ES-I3 (cell line): Measurements from ENCODE around the gene REG1A.

Experiments used
- H3K36me3 ChIP-seq: 2 replicates; pipeline ENCODE4 v1.6.1; 2013; ENCODE audit warnings: mild to moderate bottlenecking, low read length, control low read depth, moderate library complexity; ENCODE audit not compliant: insufficient read depth
- H3K4me1 ChIP-seq: 2 replicates; pipeline ENCODE4 v1.6.1; 2013; ENCODE audit warnings: mild to moderate bottlenecking, control low read depth, low read length; ENCODE audit not compliant: insufficient read depth
- H3K9ac ChIP-seq: 2 replicates; pipeline ENCODE4 v1.6.1; 2013; ENCODE audit warnings: low read depth, mild to moderate bottlenecking, low read length, moderate library complexity
- H3K9me3 ChIP-seq: 2 replicates; pipeline ENCODE4 v1.6.1; 2013; ENCODE audit warnings: mild to moderate bottlenecking, low read length, moderate library complexity; ENCODE audit not compliant: control insufficient read depth, insufficient read depth

The REG1A gene

GRCh38 chr2:79120194-79120713, at the start of gene REG1A:
REG1A (plus strand) TSS chr2:79120488; CDS start chr2:79120862, 374 bp downstream.
- Histone ChIP-seq H3K9me3 (no peaks in the 10 kb centered on the region), H3K36me3 (no peaks in the 10 kb centered on the region), H3K4me1 (no peaks in the 10 kb centered on the region), H3K9ac (no peak within 1 kb of the TSS)

GRCh38 chr2:79071078-79071477, 49.2 kb upstream of the REG1A start:
- no peak overlapping the region for H3K9ac ChIP-seq
- H3K4me1 ChIP-seq = no peaks in the 10 kb centered on the region
- no peaks in the 10 kb centered on the region for H3K36me3 ChIP-seq
- H3K9me3 ChIP-seq = no peaks in the 10 kb centered on the region

- no peaks in the 10 kb centered on the region for H3K36me3 ChIP-seq
- H3K4me1 ChIP-seq = peaks cover 3% of the 10 kb centered on the region; the same call in 1 of the 2 replicates
- no peaks in the 10 kb centered on the region for H3K9me3 ChIP-seq
- no peak overlapping the region for H3K9ac ChIP-seq
These were observed 37.3 kb upstream of the REG1A start for GRCh38 chr2:79082987-79083386.

GRCh38 chr2:79083597-79084251, 36.6 kb upstream of the REG1A start:
- no peaks in the 10 kb centered on the region for H3K9me3 ChIP-seq
- no peak overlapping the region for H3K9ac ChIP-seq
- no peaks in the 10 kb centered on the region for H3K36me3 ChIP-seq
- peaks cover 3% of the 10 kb centered on the region; the same call in 1 of the 2 replicates for H3K4me1 ChIP-seq

- peaks cover 3% of the 10 kb centered on the region; the same call in 1 of the 2 replicates for H3K4me1 ChIP-seq
- no peak overlapping the region for H3K9ac ChIP-seq
- H3K36me3 ChIP-seq = no peaks in the 10 kb centered on the region
- H3K9me3 ChIP-seq = no peaks in the 10 kb centered on the region
These were observed 35.7 kb upstream of the REG1A start for GRCh38 chr2:79084495-79085135.

GRCh38 chr2:79085382-79085781, 34.9 kb upstream of the REG1A start:
- Histone ChIP-seq H3K9me3 (no peaks in the 10 kb centered on the region), H3K36me3 (no peaks in the 10 kb centered on the region), H3K9ac (no peak overlapping the region), H3K4me1 (peaks cover 3% of the 10 kb centered on the region; the same call in 1 of the 2 replicates)

- no peaks in the 10 kb centered on the region for H3K9me3 ChIP-seq
- no peak overlapping the region for H3K9ac ChIP-seq
- no peaks in the 10 kb centered on the region for H3K36me3 ChIP-seq
- H3K4me1 ChIP-seq = peaks cover 3% of the 10 kb centered on the region; the same call in 1 of the 2 replicates
These were observed 34.0 kb upstream of the REG1A start for GRCh38 chr2:79086255-79086654.

GRCh38 chr2:79087785-79088364, 32.4 kb upstream of the REG1A start, which contains the start of gene REG1B:
REG1B (minus strand) TSS chr2:79087993; CDS start chr2:79087612, 381 bp downstream.
- Histone ChIP-seq H3K36me3 (no peaks in the 10 kb centered on the region), H3K9ac (no peak within 1 kb of the TSS), H3K9me3 (no peaks in the 10 kb centered on the region), H3K4me1 (peaks cover 3% of the 10 kb centered on the region; the same call in 1 of the 2 replicates)

- Histone ChIP-seq H3K9ac (no peak overlapping the region), H3K9me3 (no peaks in the 10 kb centered on the region), H3K36me3 (no peaks in the 10 kb centered on the region), H3K4me1 (no peaks in the 10 kb centered on the region)
These were observed 29.6 kb upstream of the REG1A start for GRCh38 chr2:79090693-79091092.

- H3K4me1 ChIP-seq = no peaks in the 10 kb centered on the region
- no peaks in the 10 kb centered on the region for H3K9me3 ChIP-seq
- H3K9ac ChIP-seq = no peak overlapping the region
- H3K36me3 ChIP-seq = no peaks in the 10 kb centered on the region
These were observed 22.4 kb upstream of the REG1A start for GRCh38 chr2:79097843-79098242.

GRCh38 chr2:79099140-79099686, 21.1 kb upstream of the REG1A start:
- Histone ChIP-seq H3K9me3 (no peaks in the 10 kb centered on the region), H3K4me1 (no peaks in the 10 kb centered on the region), H3K9ac (no peak overlapping the region), H3K36me3 (no peaks in the 10 kb centered on the region)

- Histone ChIP-seq H3K9me3 (no peaks in the 10 kb centered on the region), H3K36me3 (no peaks in the 10 kb centered on the region), H3K9ac (no peak overlapping the region), H3K4me1 (no peaks in the 10 kb centered on the region)
These were observed 20.0 kb upstream of the REG1A start for GRCh38 chr2:79100285-79100684.

GRCh38 chr2:79101024-79101423, 19.3 kb upstream of the REG1A start:
- no peaks in the 10 kb centered on the region for H3K4me1 ChIP-seq
- H3K9ac ChIP-seq = no peak overlapping the region
- no peaks in the 10 kb centered on the region for H3K9me3 ChIP-seq
- no peaks in the 10 kb centered on the region for H3K36me3 ChIP-seq

- H3K9me3 ChIP-seq = no peaks in the 10 kb centered on the region
- no peak overlapping the region for H3K9ac ChIP-seq
- H3K36me3 ChIP-seq = no peaks in the 10 kb centered on the region
- no peaks in the 10 kb centered on the region for H3K4me1 ChIP-seq
These were observed 17.1 kb upstream of the REG1A start for GRCh38 chr2:79103214-79103613.
